IPS-18c (cell line): ENCODE results near the gene RGS6.

ENCODE experiments used
- H3K4me3 ChIP-seq: 2 replicates; pipeline ENCODE4 v1.7.0; 2013; ENCODE audit warnings: low read depth, mild to moderate bottlenecking, low read length, moderate library complexity; ENCODE audit not compliant: insufficient read depth
- H3K9me3 ChIP-seq: one replicate; pipeline ENCODE4 v1.6.1; 2013; ENCODE audit warnings: mild to moderate bottlenecking, low read length, moderate library complexity; ENCODE audit not compliant: control insufficient read depth, insufficient read depth

Gene RGS6

GRCh38 chr14:72492196-72492595, 560.0 kb downstream of the RGS6 start:
- peaks cover 11% of the 10 kb centered on the region for H3K9me3 ChIP-seq
- no peak overlapping the region for H3K4me3 ChIP-seq

- peaks cover 5% of the 10 kb centered on the region for H3K9me3 ChIP-seq
Observed at GRCh38 chr14:72495668-72496067, 563.4 kb downstream of the RGS6 start.

DNA sequence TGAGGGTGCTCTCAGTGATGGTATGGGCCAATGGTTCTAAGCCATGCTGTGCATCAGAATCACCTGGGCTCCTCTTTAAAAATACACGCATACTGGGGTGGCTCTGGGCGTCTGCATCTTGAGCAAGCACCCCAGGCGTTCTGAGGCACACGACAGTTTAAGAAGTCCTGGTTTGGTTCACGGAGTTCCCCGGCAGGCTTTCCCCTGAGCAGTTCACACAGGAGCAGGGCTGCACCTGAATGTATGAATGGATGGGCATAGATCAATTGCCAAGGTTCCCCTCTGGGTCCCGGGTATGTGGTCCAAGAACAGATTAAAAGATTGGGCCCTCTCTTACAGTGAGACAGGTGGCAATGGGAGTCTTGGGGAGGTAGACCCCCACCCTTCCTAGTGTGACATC, 566.4 kb downstream of the RGS6 start:
- Histone ChIP-seq H3K9me3 (peaks cover 2% of the 10 kb centered on the region), H3K4me3 (no peak overlapping the region)

More at GRCh38 chr14:72495668-72496067, 563.4 kb downstream of the RGS6 start:
- no peak overlapping the region for H3K4me3 ChIP-seq

- Histone ChIP-seq H3K9me3 (peaks cover 2% of the 10 kb centered on the region), H3K4me3 (no peak overlapping the region)
Observed at GRCh38 chr14:72499746-72500145, 567.5 kb downstream of the RGS6 start.

- no peak overlapping the region for H3K4me3 ChIP-seq
- peaks cover 2% of the 10 kb centered on the region for H3K9me3 ChIP-seq
Observed at GRCh38 chr14:72500234-72500838, 568.1 kb downstream of the RGS6 start.

- Histone ChIP-seq H3K4me3 (no peak overlapping the region), H3K9me3 (peaks cover 2% of the 10 kb centered on the region)
Observed at GRCh38 chr14:72501439-72501838, 569.2 kb downstream of the RGS6 start.

DNA sequence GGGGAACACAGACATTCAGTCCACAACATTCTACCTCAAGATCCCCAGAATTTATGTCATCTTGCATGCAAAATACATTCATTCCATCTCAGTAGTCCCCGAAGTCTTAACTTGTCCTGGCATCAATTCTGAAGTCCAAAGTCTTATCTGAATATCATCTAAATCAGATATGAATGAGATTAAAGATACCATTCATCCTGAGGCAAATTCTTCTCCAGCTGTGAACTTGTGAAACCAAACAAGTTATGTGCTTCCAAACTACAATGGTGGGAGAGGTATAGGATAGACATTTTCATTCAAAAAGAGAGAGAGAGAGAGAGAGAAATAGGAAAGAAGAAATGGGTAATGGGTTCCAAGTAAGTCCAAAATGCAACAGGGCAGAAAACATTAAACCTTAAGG, 571.0 kb downstream of the RGS6 start:
- peaks cover 2% of the 10 kb centered on the region for H3K9me3 ChIP-seq

DNA sequence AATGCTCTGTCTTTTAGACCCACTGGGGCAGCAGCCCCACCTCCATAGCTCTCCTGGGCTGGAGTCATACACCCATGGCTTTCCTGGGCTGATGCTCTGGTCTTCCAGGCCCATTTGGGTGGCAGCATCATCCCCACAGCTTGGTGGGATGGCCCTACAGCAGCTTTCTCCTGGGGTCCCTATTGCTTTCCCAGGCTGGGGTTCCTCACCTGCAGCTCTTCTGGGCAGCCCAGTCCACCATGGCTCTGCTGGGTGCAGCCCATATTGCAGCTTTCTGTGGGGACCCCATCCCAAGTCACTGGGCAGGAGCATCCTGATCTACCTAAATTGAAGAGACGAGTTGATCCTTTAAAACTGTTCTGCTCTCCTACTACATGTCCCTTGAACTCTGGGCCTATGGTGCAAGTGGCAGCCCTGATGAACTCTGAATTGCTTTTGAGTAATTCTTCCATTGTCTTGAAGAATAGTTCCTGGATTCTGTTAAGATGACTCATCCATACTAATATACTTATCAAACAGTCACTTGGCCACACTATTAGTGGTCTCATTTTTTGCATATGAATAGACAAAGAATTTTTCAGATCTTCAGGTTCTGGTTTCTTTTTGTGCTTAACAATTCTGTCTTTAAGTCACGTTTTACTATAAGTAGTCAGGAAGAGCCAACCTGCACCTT, 571.6 kb downstream of the RGS6 start:
- Histone ChIP-seq H3K9me3 (peaks cover 2% of the 10 kb centered on the region), H3K4me3 (no peak overlapping the region)

More for the DNA sequence above, 571.0 kb downstream of the RGS6 start:
- H3K4me3 ChIP-seq: no peak overlapping the region

DNA sequence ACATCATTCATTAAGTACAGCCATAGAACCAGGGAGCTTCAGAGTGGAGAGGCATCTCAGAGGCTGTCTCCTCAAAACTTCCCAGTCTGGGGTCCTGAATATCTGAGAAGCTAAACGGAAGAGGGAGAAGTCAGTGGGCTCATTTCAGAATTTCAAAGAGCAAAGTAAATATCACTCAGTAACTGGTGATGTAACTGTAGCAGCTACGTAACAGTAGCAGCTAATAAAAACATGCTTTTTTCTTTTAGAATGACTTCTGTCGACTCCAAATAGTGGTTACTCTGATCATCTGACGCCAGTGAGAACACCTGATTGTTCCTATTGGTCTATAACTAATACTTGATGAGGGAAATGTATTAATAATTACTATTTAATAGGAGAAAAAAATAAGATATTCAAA, 578.3 kb downstream of the RGS6 start:
- H3K4me3 ChIP-seq: no peak overlapping the region
- H3K9me3 ChIP-seq: no peaks in the 10 kb centered on the region

GRCh38 chr14:72512281-72512680, 580.1 kb downstream of the RGS6 start:
- Histone ChIP-seq H3K4me3 (no peak overlapping the region), H3K9me3 (no peaks in the 10 kb centered on the region)

DNA sequence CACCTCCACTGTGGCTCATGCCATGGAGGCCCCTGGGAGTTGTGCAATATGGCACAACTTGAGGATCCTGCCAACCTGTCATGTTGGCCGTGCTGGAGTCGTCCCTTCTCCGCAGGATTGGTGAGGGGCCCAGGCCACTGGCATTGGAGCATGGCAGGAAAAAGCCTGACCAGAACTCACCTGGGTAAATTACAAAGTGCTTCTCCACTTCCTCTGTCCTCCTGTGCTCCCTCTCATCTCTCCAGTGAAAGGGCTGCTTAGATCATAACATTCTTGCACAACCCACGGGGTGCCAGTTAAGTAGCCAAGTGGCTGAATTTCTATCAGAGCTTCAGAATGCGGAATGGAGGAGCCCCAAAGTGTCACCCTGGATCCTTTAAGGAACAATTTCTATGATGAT, 580.7 kb downstream of the RGS6 start:
- no peak overlapping the region for H3K4me3 ChIP-seq
- no peaks in the 10 kb centered on the region for H3K9me3 ChIP-seq

- no peaks in the 10 kb centered on the region for H3K9me3 ChIP-seq
- H3K4me3 ChIP-seq: no peak overlapping the region
Observed at GRCh38 chr14:72513346-72513745, 581.1 kb downstream of the RGS6 start.

DNA sequence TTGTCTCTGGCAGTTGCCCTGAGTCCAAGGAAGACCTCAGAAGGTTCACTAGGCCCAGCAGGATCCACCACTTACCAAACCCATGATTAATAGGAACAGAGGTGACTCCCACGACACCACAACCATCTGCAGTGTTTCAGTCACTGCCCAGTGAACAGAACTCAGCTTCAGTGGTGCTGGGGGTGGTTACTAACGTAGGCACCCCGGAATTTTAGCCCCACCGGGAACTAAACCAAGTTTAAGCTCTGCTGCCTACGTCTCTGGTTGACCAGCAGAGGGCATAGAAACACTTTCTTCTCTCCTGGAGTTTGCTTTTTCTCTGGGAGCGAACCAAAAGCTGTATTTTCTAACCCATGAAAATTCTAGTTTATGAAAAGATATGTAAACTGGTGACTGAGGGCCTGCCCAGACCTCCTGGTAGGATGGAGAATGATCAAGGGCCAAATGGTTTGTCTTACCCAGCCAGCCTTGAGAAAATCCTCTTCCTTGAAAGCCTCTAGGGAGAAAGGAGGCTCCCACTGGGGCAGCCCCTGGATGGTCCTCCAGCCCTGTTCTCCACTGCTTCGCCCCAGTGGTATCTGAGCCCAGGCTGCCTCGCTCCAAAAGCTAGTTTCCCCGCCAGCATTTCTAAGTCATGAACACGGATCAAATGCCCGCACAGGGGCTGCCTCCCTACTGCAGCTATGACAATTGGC, 581.9 kb downstream of the RGS6 start:
- no peak overlapping the region for H3K4me3 ChIP-seq
- H3K9me3 ChIP-seq: no peaks in the 10 kb centered on the region

GRCh38 chr14:72514660-72515025, 582.4 kb downstream of the RGS6 start:
- Histone ChIP-seq H3K4me3 (no peak overlapping the region), H3K9me3 (no peaks in the 10 kb centered on the region)

GRCh38 chr14:72515779-72516770, 583.8 kb downstream of the RGS6 start:
- no peak overlapping the region for H3K4me3 ChIP-seq
- no peaks in the 10 kb centered on the region for H3K9me3 ChIP-seq

- Histone ChIP-seq H3K9me3 (no peaks in the 10 kb centered on the region), H3K4me3 (no peak overlapping the region)
Observed at GRCh38 chr14:72516936-72517700, 584.9 kb downstream of the RGS6 start.

DNA sequence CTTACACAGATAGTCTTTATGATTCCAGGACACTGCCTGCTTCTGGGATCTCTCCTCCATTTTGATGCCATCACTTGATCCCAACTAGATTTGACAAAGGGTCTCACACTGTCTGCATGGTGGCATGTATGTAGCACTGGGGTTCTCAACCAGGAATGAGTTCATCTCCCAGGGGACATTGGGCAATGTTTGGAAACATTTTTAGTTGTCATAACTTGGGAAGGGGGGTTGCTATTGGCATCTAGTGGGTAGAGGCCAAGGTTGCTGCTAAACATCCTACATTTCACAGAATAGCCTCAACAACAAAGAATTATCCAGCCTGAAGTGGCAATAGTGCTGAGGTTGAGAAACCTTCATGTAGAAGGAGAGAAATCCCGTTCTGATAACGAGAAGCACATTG, 585.5 kb downstream of the RGS6 start:
- no peaks in the 10 kb centered on the region for H3K9me3 ChIP-seq
- no peak overlapping the region for H3K4me3 ChIP-seq
